ENCODE results near the gene CCDC186. TPM values are rescaled to one million over a fixed set of nuclear protein-coding genes. Genes with fewer than 3 reads are reported as not detected.

Gene CCDC186
- total RNA-seq = 33.1 TPM
- long read RNA-seq, full-length matches to known transcripts = 5 of 18 reads
- long read RNA-seq, partial matches to known transcripts = 6 of 18 reads
- long read RNA-seq, other reads (novel, unspliced or antisense) = 7 of 18 reads

- no peak for TF ChIP-seq CTCF (IDR thresholded peaks at IDR 0.05)
- peak; percentile 99 to 100 for ATAC-seq
- H3K9me3 ChIP-seq = peaks cover under 1% of the 10 kb centered on the region
- H3K4me3 ChIP-seq = peak within 1 kb of the TSS; percentile 71
- peaks cover 22% of the 10 kb centered on the region for H3K4me1 ChIP-seq
- DNase-seq = peak; percentile 98
- no peaks in the 10 kb centered on the region for H3K27me3 ChIP-seq (ENCODE audit: low read depth)
- H3K36me3 ChIP-seq = no peaks in the 10 kb centered on the region
- H3K27ac ChIP-seq = peak within 1 kb of the TSS; percentile 92
- intact Hi-C loops (cut with DNase I) = no loop called here
Measured at GRCh38 chr10:114173921-114174694, at the start of gene CCDC186. TSS of gene CCDC186 (minus strand) at chr10:114174203. CDS start at chr10:114163268, 10,935 bp downstream.

DNA sequence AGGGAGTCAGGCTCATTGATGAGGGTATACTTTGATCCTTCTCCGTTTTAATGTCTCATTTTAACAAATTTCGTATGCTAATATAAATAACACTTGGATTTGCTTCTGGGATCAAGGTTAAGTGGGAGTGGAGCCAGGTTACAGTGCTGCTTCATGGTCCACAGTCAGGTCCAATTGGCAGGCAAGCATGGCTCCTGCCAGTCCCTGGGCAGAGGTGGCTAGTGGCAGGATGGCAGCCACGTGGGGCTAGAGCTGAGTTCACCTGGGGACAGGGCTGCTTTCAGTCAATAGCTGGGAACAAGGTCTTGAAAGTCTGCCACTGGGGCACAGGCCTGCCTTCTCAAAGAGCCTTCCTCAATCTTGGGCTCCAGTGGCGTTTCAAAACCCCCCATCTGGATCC is 49.1 kb upstream of the CCDC186 start:
- Histone ChIP-seq H3K9me3 (no peaks in the 10 kb centered on the region), H3K4me1 (no peaks in the 10 kb centered on the region), H3K27me3 (ENCODE audit: low read depth) (no peaks in the 10 kb centered on the region), H3K36me3 (no peaks in the 10 kb centered on the region), H3K4me3 (no peak overlapping the region), H3K27ac (no peak overlapping the region)
- no peak for TF ChIP-seq CTCF (IDR thresholded peaks at IDR 0.05)
- intact Hi-C loops (cut with DNase I) = no loop called here
- no peak for DNase-seq
- no peak for ATAC-seq

DNA sequence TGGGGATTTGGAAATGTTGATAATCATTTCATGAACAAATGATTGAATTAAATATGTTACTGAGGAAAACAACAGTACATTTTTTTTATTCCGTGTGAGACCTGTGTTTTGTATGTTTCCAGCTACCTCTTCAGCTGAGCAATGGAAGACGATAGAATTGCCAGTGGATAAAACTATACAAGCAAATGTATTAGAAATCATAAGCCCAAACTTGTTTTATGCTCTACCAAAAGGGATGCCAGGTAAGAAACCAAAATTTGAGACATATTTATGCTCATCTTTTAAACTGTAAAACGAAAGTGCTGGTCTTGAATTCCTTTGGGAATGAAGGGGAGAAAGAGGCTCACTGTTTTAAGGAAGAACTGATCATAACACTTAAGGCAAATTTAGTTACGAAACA is 47.2 kb upstream of the CCDC186 start:
- H3K9me3 ChIP-seq = no peaks in the 10 kb centered on the region
- H3K27me3 ChIP-seq (ENCODE audit: low read depth) = no peaks in the 10 kb centered on the region
- no peaks in the 10 kb centered on the region for H3K36me3 ChIP-seq
- DNase-seq (no peak), ATAC-seq (no peak)
- no peak overlapping the region for H3K4me3 ChIP-seq
- H3K4me1 ChIP-seq = no peaks in the 10 kb centered on the region
- TF ChIP-seq CTCF (IDR thresholded peaks at IDR 0.05) = no peak
- intact Hi-C loops (cut with DNase I) = no loop called here
- no peak overlapping the region for H3K27ac ChIP-seq

DNA sequence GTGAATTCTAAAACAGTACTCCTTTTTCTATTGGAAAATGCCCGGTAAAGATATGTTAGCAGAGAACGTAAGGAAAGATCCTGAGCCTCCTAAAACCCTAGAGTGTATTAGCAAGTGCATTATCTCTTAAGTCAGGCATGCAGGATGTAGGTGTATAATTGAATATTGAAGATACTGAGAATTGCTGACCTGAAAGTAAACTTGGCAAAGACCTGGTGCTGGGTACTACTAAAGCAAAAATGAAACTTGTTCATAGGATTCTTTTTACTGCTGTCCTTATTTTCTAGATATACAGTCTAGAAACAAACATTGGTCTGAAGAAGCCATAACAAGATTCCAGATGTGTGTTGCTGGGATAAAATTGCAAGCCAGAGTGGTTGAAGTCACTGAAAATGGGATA is 46.3 kb upstream of the CCDC186 start:
- Histone ChIP-seq H3K27ac (no peak overlapping the region), H3K27me3 (ENCODE audit: low read depth) (no peaks in the 10 kb centered on the region)
- intact Hi-C loops (cut with DNase I) = no loop called here

DNA sequence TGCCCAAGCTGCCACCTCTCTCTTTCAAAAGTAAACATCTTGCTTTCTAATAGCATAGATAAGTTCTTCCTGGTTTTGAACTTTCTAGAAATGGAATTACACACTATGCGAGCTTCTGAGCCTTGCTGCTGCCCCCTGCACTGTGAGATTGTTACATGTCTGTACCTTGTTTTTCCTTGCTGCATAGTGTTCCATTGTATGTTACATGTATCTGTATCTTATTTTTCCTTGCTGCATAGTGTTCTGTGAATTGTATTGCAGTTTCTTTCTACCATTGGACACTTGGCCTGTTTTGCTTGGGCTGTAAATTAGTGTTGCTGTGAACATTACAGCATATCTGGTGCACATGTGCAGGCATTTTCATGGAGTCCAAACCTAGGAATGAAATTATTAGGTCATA is 41.0 kb upstream of the CCDC186 start:
- H3K36me3 ChIP-seq = no peaks in the 10 kb centered on the region
- H3K27ac ChIP-seq = no peak overlapping the region
- no peaks in the 10 kb centered on the region for H3K4me1 ChIP-seq
- intact Hi-C loops (cut with DNase I) = no loop called here
- DNase-seq = no peak
- TF ChIP-seq CTCF (IDR thresholded peaks at IDR 0.05) = no peak
- H3K4me3 ChIP-seq = no peak overlapping the region
- H3K9me3 ChIP-seq = no peaks in the 10 kb centered on the region
- no peak for ATAC-seq
- H3K27me3 ChIP-seq (ENCODE audit: low read depth) = no peaks in the 10 kb centered on the region

More for the DNA sequence above, 46.3 kb upstream of the CCDC186 start:
- H3K4me1 ChIP-seq = no peaks in the 10 kb centered on the region
- H3K9me3 ChIP-seq = no peaks in the 10 kb centered on the region
- no peak for TF ChIP-seq CTCF (IDR thresholded peaks at IDR 0.05)
- DNase-seq = no peak
- H3K36me3 ChIP-seq = no peaks in the 10 kb centered on the region
- no peak overlapping the region for H3K4me3 ChIP-seq
- no peak for ATAC-seq

Data from lower lobe of right lung (tissue), 2 donors.